ENCODE results near the gene ATF4.
A peak's percentile ranks its signal among the peaks of the same experiment; 100 is the strongest.

Gene ATF4

DNA sequence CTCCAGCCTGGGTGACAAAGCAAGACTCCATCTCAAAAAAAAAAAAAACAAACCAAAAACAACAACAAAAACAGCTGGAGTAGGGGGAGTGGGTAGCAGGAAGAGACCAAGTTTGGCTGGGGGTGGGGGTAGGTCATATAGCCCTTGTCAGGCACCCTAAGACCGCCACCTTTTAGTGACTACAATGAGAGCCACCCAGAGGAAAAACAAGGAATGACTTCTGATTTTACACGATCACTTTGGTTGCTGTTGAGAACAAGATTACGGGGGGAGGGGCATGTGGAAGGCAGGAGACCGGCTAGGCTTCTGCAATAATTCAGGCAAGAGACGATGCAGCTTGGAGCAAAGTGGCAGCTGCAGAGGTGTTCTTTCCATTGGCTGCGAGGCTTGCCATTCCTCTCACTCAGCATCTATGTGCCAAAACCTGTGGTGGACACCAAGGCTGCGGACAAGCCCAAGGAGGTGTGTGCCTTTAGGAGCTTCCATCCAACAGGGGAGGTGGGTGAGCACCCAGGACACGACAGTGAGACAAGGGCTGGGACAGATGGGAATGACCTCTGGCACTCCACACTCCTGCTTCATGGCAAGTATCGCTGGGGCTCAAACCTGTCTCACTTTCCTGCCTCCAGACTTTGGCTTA, 10.4 kb downstream of the ATF4 start:
- no peak for DNase-seq

DNA sequence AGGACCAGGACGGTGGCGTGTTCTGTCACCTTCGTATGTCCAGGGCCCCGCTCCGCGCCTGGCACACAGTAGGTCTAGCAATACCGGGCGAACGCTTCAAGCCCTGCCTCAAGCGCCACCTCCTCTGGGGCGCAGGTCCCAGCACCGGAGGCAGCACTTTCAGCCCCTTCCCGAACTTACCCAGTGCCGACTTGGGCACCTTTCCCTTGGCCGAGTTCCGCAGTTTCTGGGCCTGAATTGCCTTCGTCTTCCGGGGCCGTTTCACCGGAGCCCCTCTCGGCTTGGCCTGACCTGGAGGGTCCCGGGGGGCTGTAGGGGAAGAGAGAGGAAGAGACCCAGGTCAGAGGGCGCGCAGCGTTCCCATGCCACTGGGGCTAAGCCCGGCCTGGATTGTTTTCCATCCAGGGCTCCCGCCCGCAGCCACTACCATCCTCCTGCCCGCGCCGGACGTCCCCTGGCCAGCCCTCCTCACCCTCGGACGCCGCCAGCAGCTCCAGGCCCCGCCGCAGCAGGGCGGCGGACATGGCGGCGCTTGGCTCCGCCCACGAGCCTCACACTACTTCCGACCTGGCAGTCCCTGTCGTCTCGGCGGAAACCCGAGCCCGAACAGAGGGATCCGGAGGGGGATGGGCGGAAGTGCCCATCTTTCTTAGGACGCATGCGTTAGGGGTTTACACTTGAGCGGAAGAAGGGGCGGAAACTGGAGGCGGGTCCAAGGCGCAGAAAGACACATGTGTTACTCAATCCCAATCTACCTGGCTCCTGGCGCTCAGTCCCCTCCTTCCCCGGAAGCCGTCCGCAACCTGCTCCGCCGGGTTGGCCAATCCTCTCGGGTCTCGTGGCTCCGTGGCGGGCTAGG, 12.1 kb downstream of the ATF4 start, which contains the start of gene RPS19BP1:
RPS19BP1 (minus strand) TSS at position 534 of the 859 bp plus-strand sequence; CDS start at position 524, 10 bp downstream.
- DNase-seq = peak; percentile 95

DNA sequence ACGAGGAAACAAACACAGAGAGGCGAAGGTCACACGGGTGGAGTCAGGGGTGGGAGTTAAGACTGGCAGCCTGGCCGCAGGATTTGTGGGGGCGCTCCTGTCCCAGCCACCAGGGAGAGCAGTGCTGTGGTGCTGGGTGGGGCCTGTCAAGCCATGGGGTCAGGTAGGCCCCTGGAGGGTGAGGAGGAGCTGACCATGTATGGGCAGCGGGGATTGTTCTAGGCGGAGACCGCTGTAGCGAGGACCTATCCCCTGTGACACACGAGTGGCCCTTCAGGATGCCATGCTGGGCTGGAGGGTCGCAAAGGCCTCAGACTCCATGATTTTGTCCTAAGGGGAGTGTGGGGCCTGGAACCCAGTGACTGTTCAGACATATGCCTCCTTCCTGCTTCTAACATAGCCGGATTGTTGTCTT, 13.7 kb downstream of the ATF4 start:
- DNase-seq = no peak

DNA sequence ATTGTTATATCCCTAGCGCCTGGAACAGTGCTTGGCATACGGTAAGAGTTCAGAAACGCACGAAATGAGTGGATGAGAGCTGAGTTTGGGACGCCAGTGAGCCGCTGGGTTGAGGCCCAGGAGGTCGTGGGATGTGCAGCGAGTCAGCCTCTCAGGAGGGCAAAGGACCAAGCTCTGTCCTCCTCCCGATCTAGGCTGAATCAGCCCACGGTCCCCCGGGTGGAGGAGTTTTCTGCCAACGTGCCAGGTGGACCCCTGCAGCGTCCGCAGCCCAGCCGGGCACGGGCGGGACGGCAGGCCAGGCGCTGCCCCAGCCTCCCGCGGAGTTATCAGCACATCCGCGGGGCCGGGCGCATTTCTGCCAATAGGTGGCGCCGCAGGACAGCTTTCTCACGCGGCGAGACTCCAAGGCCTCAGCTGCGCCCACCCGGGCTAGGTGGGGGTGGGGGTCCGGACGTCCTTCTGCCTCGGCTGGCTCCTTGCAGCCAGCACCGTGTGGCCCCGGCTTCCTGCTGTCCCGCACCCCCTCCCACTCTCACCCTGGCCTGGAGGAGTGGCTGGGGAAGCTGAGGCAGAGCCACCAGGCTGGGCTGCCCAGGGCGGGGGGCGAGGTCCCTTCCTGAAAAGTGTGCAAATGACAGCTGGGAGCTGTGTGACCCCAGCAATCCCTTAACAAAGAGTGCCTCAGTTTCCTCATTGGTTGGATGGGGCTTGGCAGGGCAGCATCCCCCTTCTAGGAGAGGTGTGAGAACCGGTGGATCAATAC, 14.4 kb downstream of the ATF4 start:
- DNase-seq = no peak

DNA sequence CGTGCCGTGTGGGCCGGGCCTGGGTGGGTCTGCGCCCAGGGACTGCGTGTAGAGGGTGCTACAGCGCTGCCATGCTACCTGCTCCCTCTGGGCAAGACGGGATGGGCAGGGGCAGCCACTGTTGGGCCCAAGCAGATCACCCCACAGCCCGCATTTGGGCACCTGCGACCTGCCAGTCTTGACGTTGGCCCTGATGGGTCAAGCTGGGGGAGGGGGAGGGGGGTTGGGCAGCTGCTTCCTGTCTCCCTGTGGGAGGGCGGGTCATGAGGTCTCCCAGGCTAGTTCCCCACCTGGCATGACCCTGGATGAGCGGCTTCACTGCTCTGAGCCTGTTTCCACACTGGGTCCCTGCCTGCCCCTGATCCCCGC, 15.0 kb downstream of the ATF4 start:
- no peak for DNase-seq

DNA sequence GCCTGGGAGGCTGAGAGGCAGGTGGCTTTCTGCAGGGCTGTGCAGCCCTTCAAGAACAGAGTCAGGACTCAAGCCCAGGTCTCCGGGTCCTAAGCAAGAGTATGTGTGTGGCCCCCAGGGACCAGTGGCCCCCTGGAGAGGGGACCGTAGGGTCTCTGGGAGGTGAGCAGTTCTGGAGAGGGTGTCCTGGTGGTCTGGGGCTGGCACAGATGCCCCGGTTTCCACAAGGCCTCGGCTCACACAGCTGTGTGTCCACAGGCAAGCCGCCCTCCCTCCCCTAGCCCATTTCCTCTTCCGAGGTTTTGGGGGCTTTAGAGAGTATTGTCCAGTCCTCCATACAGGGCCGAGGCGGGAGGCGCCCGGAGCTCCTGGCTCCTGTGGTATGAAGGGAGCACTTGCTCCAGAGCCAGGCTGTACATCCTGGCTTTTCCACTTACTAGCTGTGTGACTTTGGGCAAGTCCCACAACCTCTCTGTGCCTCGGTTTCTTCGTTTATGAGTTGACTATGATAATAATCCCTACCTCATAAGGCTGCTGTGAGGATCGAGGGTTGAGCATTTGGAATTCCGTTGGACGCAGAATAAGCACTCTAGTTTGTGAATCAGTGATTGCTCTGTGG, 15.6 kb downstream of the ATF4 start:
- DNase-seq = no peak

DNA sequence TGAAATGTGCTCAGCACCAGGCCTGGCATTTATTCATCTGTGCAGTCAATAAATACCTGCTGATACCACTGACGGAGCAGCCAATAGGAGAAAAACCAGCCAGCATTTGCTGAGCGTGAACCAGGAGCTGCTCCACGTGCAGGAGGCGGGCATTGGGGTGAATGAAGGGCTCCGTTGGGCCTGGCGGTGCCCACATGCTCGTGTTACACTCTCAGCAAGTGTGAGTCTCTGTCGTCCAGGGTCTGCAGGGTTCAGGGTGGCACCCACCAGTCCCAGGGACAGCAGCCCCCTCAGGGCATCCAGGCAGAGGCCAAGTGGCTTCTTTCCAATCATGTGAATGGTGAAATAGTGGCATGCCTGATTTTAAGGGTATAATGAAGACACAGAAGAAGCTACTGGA, 16.3 kb downstream of the ATF4 start:
- no peak for DNase-seq

DNA sequence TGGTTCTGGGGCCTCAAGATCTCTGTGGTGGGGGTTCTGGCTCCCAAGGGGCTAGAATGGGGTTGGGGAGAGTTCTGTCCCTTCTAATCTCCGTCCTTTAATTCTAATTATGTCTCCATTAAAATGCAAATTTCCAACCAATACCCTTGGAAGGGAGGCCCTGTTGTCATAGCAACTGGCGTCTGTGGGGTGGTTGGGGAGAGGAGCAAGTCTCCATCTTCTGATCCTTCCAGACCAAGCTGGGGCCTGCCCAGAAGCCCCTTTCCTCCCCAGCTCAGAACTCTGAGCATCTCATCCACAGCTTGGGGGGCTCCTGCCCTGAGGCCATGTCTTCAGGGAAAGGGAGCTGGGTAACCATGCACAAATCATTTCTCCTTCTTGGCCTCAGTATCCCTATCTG, 17.6 kb downstream of the ATF4 start:
- DNase-seq = no peak

DNA sequence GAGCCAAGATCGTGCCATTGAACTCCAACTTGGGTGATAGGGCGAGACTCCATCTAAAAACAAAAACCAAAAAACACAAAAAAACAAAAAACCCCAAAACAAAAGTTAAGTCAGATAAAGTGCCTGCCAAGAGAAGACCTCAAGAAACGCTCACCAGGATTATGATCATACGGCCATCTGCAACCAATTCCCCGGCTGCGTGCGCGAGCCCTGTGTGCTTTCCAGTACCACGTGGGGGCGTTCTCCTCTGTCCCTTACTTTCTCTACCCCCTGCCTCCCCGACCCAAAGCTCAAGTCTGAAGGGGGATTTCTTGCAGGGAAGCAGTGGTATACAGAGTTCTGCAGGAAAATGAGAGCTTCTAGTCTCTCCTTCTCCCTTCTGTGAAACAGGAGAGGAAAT, 22.7 kb downstream of the ATF4 start:
- no peak for DNase-seq

DNA sequence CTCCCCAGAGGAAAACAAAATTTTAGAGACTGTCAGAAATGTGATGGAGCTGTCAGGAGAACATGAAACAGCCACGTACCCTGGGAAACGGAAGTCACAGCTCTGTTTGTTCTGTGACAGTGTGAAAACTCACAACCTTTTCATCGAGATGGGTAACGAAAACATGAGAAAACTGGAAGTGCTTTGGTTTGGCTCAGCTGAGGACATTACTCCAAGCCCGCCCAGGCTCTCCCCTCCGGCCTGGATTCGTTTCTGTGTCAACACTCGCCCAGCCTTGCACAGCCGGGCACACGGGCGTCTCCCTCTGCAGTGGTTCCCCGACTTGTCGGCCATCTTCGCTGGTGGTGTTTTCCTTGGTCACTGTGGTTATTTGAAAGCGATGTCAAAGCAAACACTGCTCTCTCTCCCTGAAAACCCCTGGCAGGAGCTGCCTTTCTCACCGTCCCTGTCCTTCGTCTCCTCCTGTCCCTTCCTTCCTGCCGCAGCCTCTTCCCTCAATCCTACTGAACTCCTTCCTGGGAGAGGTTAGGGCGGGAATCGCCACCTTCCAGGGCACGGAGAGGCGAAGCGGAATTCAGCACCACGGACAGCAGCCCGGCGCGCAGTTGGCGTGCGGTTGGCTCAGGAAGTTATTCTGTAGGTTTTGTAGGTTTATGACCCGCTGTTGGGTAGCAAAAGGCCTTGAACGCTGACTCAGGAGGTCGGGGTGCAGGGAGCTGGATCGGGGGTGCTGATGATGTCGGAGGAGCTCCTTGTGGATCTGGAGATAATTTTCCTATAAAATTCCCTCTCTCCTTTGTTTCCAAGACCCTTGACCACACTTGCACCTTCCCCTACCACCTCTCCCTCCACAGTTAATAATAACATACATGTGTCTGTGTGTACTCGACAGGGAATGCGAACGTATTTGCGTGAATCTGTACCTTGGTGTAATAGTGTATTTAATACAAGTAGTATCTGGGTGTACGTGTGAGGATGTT, 25.3 kb downstream of the ATF4 start:
- no peak for DNase-seq

DNA sequence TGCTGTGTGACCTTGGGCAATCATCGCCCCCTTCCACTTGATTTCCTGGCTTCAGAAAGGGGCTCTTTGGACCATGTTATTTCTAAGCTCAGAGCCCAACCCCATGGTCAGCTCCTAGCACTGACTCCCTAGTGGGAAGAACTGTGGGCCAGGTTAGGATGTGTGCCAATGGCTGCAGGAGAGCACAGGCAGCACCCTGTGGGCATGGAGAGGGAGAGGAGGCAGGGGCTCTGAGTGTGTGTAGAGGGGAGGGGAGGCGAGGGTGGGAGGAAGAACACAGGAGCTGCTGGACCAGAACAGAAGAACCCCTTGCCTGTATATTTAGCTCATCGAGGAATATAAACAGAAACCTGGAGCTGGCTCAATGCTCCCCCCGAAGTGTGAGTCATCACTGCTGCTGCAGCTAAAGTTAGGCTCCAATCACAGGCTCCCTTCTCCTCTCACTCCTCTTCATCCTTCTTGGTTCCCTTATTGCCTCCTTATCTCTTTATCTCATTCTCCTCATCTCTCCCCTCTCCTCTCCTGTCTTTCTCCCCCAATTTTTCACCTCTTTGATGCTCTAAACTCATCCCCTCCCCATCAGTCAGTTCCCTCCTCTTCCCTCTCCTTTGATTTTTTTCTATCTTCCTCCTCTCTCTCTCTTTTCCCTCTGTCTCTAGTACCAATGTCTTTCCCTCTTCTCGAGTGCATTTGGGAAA, 26.7 kb downstream of the ATF4 start:
- DNase-seq = no peak

DNA sequence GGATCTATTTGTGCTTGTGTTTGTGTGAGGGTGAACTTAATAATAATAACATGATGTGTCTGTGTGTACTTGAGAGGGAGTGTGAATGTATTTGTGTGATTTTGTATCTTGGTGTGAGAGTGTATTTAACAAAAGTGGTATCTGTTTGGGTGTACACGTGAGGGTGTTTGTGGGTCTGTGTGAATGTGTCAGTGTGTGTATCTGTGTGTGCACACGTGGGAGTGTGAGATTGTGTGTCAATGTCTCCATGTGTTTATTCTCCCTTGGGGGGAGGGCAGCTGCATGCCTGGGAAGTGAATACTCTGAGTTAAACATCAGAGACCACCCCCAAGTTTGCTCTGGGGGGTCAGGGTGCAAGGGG, 27.2 kb downstream of the ATF4 start:
- DNase-seq = no peak

DNA sequence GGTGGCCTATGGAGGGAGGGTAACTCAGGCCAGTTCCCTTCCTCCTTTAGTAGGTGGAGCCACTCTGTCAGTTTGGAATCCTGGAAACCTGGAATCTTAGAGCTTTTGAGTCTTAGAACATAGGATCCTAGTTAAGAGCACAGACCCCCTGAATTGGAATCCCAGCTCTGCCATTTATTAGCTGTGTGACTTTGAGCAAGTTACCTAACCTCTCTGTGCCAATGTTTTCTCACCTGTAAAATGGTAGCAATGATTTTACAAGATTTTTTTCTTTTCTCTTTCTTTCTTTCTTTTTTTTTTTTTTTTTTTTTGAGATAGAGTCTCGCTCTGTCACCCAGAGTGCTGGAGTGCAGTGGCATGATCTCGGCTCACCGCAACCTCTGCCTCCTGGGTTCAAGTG, 33.1 kb downstream of the ATF4 start:
- no peak for DNase-seq

DNA sequence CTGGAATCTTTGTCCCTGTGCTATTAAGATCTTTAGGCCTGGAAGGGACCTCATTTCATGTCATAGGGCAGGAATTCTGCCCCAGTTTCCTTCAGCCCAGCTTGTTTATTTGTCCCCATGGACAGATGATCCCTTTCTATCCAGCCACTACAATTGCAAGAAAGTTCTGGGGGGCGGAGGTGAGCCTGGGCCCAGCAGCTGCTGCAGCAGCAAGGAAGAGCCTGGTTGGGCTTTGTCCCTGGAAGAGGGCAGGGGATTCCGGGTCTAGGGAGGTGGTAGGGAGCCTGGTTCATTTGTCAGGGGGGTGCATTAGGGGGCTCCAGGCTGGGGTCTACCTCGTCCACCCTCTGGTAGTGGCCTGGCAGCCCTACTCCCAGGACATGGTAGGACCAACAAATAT, 33.8 kb downstream of the ATF4 start:
- DNase-seq = no peak

DNA sequence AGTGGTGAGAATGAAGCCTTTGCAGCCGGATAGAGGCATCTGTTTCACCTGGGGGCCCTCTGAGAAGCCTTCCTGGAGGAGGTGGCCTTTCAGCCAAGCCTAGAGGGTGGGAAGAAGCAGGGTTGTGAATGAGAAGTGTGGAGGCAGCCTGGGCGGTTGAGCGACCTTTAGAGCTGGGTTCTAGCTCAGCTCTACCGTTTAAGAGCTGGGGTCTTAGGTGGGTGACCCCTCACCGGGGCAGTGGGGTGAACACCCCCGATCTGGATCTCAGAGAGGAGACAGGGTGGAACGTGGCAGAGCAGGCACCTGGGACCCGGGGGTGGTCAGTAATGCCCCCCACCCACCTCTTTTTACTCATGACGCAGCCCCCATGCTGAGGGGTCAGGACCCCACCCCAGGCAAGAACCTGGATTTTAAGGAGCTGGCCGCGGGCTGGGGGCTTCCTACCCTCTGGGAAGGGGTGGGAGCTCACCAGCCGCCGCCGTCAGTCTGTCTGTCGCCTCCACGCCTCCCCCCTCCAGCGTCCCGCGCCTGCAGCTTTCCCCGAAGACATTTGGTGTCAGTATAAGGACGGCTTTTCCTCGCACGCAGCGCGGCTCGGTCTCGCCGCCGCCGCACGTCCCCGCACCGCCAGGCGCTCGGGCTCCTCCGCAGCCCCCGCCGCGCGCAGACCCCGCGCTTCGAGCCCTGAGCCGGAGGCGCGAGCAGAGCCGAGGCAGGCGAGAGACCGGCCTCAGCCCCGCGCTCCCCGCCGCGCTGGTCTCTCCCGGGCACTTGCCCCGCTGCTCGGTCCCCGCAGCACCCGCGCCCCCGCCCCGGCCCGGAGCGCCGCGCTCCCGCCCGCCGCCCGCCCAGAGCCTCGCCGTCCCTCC, 36.8 kb downstream of the ATF4 start:
- no peak for DNase-seq

DNA sequence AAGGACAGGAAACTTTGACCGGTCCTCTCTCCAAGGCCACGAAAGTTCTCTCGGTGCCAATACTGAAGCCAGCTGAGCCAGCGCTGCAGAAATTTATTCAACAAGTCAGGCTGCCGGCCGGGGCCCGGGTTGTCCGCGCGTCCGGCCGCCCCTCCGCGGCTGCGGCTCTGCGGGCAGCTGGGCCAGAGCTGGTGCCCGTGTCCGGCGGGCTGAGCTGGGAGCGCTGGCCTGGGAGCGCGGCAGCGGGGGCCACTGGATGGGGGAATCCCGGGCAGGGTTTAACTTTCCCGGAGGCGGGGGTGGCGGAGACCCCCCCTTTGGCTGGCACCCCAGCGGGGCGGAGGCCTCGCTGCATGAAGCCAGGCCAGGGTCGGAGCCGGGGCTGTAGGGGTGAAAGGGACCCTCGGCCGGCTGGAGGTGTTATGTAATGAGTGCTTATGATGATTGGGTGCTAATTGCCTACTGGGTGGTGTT, 37.9 kb downstream of the ATF4 start:
- DNase-seq = no peak

DNA sequence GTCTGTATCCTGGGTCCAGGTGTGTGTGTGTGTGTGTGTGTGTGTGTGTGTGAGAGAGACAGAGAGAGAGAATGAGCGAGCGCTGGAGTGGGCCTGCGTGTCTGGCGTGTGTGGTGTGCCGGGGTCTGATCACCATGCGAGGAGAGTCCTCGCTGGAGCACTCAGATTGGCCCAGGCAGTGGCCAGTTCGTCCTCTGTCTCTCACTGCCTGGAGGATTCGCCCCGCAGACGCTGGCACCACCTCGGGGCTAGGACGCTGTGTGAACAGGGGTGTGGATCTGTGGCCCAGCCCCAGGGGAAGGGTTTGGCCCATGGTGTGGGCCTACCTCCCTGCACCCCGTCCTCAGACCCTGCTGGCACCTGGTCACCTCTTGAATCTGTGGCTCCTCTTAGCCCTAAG, 38.6 kb downstream of the ATF4 start:
- no peak for DNase-seq

DNA sequence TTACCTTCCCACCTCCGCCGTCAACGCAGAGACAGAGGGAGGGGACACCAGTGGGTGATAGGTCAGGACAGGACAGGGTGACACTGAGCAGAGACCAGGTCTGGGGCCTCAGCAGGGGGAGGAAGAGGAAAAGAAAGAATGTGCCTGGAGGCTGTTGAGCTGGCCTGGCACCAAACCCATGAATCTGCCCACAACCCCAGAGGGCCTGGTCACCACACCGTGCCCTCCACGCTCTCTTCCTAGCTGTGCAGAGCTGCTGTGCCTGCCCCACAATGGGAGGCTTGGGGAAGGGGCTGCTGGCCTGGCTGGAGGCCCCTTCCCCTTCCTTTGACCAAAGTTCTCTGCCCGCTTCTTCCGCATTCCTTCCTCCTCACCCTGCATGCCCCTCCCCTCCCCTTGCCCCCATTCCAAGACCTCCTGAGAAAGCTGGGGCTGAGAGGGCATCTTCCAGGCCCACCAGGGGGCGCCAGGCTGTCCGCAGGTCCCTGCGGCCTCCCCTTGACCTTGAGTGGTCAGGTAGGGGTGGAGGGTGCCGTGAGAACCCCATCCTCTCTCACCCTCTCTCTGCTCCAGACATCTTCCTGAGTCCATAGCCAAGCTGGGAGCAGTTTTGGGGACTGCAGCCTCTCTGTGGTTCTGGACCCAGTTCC, 39.2 kb downstream of the ATF4 start:
- no peak for DNase-seq

DNA sequence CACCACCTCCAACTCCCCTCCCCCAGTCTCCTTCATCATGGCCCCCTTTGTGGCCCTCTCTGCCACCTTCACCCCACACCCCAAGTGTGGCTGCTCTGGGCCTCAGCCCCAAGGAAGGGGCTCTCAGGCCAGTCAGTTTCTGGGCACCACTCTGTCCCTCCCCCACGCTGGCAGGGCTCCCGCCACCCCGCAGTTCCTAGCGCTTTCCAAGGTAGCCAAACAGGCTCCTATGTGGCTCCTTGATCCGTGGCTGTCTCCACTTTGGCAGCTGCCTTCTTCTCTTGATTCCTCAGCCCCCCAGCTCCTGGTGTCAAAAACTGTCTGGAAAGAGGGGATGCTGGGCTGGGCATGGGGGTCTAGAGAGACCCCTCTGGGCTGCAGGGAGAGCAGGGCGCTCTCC, 39.8 kb downstream of the ATF4 start:
- no peak for DNase-seq

Data from NCI-H2081 treated with DMSO at 0.1 percent for 48 hours (cell line).